Fibroblast of lung (primary cell): ENCODE results near the gene TMEM82. TPM values are rescaled to one million over a fixed set of nuclear protein-coding genes. Genes with fewer than 3 reads are reported as not detected.

Experiments
- DNase-seq, 2 donors: peaks; one replicate each; pipeline versions ENCODE4 v3.0.0 to v3.0.0-alpha.2; 2010; ENCODE audit warnings: low read depth in 2 of 2
- H2AFZ ChIP-seq: 2 replicates; pipeline ENCODE4 v1.5.1; 2012; ENCODE audit warnings: low read length, control low read depth, inconsistent platforms
- H3K27ac ChIP-seq: 2 replicates; pipeline ENCODE4 v1.5.1; 2011; ENCODE audit warnings: low read length, control low read depth; ENCODE audit not compliant: insufficient read depth
- H3K27me3 ChIP-seq: 2 replicates; pipeline ENCODE4 v1.5.1; 2011; ENCODE audit warnings: mild to moderate bottlenecking, low read length; ENCODE audit not compliant: control insufficient read depth, insufficient read depth
- H3K36me3 ChIP-seq: 2 replicates; pipeline ENCODE4 v1.5.1; 2011; ENCODE audit warnings: low read length; ENCODE audit not compliant: control insufficient read depth, insufficient read depth
- H3K4me1 ChIP-seq: 2 replicates; pipeline ENCODE4 v1.5.1; 2011; ENCODE audit warnings: low read length; ENCODE audit not compliant: control insufficient read depth, insufficient read depth; ENCODE audit errors: extremely low read depth
- H3K4me2 ChIP-seq: 2 replicates; pipeline ENCODE4 v1.5.1; 2011; ENCODE audit warnings: low read length, control low read depth; ENCODE audit not compliant: insufficient read depth; ENCODE audit errors: extremely low read depth
- H3K4me3 ChIP-seq, 4 experiments: fragments of 200-600 bp in 1 of 4; sonication (generic) in 1 of 4; replicated peaks in 1 of 4; 2 replicates each; pipeline ENCODE4 v1.5.1; 2011 to 2016; ENCODE audit warnings: low read length in 4 of 4, low read depth in 3 of 4, mild to moderate bottlenecking in 3 of 4, control low read depth in 2 of 4, inconsistent platforms in 1 of 4, mixed read lengths in 1 of 4; ENCODE audit not compliant: insufficient read depth in 1 of 4; ENCODE audit errors: control extremely low read depth in 1 of 4
- H3K79me2 ChIP-seq: 2 replicates; pipeline ENCODE4 v1.5.1; 2012; ENCODE audit warnings: mild to moderate bottlenecking, low read length, inconsistent platforms; ENCODE audit not compliant: control insufficient read depth, insufficient read depth
- H3K9ac ChIP-seq: 2 replicates; pipeline ENCODE4 v1.5.1; 2011; ENCODE audit warnings: mild to moderate bottlenecking, low read length, control low read depth; ENCODE audit not compliant: insufficient read depth
- H3K9me3 ChIP-seq: 2 replicates; pipeline ENCODE4 v1.5.1; 2012; ENCODE audit warnings: low read depth, low read length; ENCODE audit not compliant: control insufficient read depth, insufficient read depth
- H4K20me1 ChIP-seq: 2 replicates; pipeline ENCODE4 v1.5.1; 2011; ENCODE audit warnings: low read length; ENCODE audit not compliant: control insufficient read depth, insufficient read depth; ENCODE audit errors: extremely low read depth
- EZH2 ChIP-seq: IDR thresholded peaks from 2 replicates; pipeline ENCODE4 v1.5.1; 2012; ENCODE audit warnings: low read length, control low read depth, mild to moderate bottlenecking; ENCODE audit errors: missing control alignments
- polyA plus RNA-seq, 2 donors: library from polyadenylated mRNA; depleted of rRNA in 1 of 2; stranded (reverse) in 1 of 2; unstranded in 1 of 2; fragments of >200 nt; gene quantifications; 2 replicates each; pipeline ENCODE4 v1.2.1, GENCODE V29; 2011 to 2012; ENCODE audit warnings: missing spikeins in 1 of 2
- total RNA-seq: library from RNA; depleted of rRNA; stranded (reverse); fragments of >200 nt; gene quantifications from 2 replicates; pipeline ENCODE4 v1.2.1, GENCODE V29; 2014
- TF ChIP-seq, protein P1 (sequence below), 2 donors: IDR thresholded peaks in 1 of 2; conservative IDR thresholded peaks in 1 of 2; 1 replicate in 1 of 2; 2 replicates in 1 of 2; pipeline ENCODE4 v1.5.1; 2011 to 2012; ENCODE audit warnings: low read length in 2 of 2, control low read depth in 1 of 2, inconsistent platforms in 1 of 2, low read depth in 1 of 2, mild to moderate bottlenecking in 1 of 2

The TMEM82 gene
- total and polyA plus RNA-seq, 2 donors (not counting 1 experiment from before 2014, with no cell fraction given): not detected

- Histone ChIP-seq H3K36me3 (peaks cover 3% of the 10 kb centered on the region), H3K9me3 (no peaks in the 10 kb centered on the region), H3K9ac (no peak overlapping the region), H3K4me2 (no peak overlapping the region), H4K20me1 (no peaks in the 10 kb centered on the region), H3K4me1 (no peaks in the 10 kb centered on the region), H3K27me3 (no peaks in the 10 kb centered on the region), H3K4me3 (no peak overlapping the region), H3K27ac (no peak overlapping the region), H2AFZ (no peak overlapping the region), H3K79me2 (no peaks in the 10 kb centered on the region)
- no peak for TF ChIP-seq EZH2
- TF ChIP-seq, protein P1, sequence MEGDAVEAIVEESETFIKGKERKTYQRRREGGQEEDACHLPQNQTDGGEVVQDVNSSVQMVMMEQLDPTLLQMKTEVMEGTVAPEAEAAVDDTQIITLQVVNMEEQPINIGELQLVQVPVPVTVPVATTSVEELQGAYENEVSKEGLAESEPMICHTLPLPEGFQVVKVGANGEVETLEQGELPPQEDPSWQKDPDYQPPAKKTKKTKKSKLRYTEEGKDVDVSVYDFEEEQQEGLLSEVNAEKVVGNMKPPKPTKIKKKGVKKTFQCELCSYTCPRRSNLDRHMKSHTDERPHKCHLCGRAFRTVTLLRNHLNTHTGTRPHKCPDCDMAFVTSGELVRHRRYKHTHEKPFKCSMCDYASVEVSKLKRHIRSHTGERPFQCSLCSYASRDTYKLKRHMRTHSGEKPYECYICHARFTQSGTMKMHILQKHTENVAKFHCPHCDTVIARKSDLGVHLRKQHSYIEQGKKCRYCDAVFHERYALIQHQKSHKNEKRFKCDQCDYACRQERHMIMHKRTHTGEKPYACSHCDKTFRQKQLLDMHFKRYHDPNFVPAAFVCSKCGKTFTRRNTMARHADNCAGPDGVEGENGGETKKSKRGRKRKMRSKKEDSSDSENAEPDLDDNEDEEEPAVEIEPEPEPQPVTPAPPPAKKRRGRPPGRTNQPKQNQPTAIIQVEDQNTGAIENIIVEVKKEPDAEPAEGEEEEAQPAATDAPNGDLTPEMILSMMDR (conservative IDR thresholded peaks at IDR 0.05 in 1 of 2, IDR thresholded peaks at IDR 0.05 in 1 of 2; ENCODE audit: low read depth in 1 of 2, low read length in 2 of 2): peak in 1 of 2 donors; percentile 10
- no peak for DNase-seq
Observed at GRCh38 chr1:15739745-15740144, 2.6 kb upstream of the TMEM82 start.

DNA sequence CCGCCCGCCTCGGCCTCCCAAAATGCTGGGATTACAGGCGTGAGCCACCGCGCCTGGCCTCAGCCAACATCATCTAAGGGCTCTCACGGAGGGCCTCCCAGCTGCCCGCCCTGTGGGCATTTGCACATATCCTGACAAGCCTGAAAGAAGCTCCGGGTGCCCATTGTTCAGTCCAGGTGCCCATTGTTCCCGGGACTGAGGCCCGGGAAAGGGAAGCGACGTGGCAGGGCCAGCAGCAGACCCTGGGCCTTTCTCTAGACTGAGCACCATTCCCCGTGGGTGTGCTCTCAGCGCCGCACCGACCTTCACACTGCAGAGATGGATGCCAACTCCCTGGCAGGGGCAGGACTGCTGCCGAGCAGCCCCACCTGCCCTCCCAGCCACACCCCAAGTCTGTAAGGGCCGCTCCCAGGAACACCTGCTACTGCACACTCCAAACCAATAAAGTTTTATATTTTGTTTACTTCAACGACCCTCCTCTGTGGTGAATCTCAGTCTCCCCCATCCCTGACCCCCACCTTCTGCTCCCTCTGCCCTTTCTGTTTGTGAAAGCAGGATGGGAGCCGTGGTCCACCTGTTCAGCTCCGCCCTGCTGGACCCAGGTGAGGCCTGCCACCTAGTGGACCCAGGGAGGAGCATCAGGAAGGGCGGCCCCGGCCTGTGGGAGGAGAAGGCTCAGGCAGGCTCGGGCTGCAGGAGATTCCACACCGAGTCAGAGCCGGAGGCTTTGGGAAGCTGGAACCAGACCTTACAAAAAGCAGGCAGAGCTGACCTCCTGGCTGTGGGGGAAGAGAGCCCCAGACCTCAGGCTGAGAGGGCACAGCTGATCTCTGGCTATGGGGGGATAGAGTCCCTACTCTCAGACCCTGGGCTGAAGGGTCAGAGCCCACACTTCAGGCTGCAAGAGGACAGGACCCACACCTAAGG, 1.1 kb upstream of the TMEM82 start:
- Histone ChIP-seq H3K79me2 (no peaks in the 10 kb centered on the region), H3K9me3 (no peaks in the 10 kb centered on the region), H4K20me1 (no peaks in the 10 kb centered on the region), H3K4me1 (no peaks in the 10 kb centered on the region), H3K36me3 (no peaks in the 10 kb centered on the region), H3K27me3 (no peaks in the 10 kb centered on the region), H3K4me2 (no peak overlapping the region), H2AFZ (no peak overlapping the region), H3K4me3 (no peak overlapping the region), H3K27ac (no peak overlapping the region), H3K9ac (no peak overlapping the region)
- peak; percentile 48 to 63 for DNase-seq
- TF ChIP-seq EZH2: no peak
- TF ChIP-seq, protein P1 (conservative IDR thresholded peaks at IDR 0.05 in 1 of 2, IDR thresholded peaks at IDR 0.05 in 1 of 2; ENCODE audit: low read depth in 1 of 2, low read length in 2 of 2): peak; percentile 67 to 74

DNA sequence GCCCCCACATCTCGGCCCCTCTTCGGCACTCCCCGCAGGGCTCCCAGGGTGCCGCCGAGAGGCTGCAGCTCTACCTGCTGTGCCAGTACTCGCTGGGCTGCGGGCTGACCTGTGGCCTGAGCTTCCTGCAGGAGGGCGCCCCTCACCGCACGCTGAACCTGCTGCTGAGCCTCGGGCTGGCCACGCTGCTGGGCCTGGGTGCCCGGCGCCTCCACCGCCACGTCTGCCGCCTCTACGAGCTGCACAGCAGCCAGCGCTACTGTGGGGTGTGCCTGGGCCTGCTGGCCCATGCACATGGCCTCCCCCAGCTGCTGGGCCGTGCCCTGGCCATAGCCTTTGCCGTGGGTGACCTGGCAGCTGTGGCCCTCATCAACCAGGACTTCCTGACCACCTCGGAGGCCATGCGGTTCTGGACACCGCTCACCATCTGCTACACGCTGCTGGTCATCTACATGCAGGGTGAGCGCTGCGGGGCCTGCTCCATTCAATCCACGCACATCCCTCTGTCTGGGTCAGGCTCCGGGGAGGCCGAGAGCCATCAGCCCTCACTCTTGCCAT, 1.9 kb downstream of the TMEM82 start:
- no peak overlapping the region for H3K27ac ChIP-seq
- no peaks in the 10 kb centered on the region for H3K27me3 ChIP-seq
- no peaks in the 10 kb centered on the region for H3K4me1 ChIP-seq
- H3K36me3 ChIP-seq: no peaks in the 10 kb centered on the region
- H3K9me3 ChIP-seq: no peaks in the 10 kb centered on the region
- H2AFZ ChIP-seq: no peak overlapping the region
- H3K79me2 ChIP-seq: no peaks in the 10 kb centered on the region
- no peaks in the 10 kb centered on the region for H4K20me1 ChIP-seq
- H3K9ac ChIP-seq: no peak overlapping the region
- H3K4me3 ChIP-seq: no peak overlapping the region
- TF ChIP-seq, protein P1 (conservative IDR thresholded peaks at IDR 0.05 in 1 of 2, IDR thresholded peaks at IDR 0.05 in 1 of 2; ENCODE audit: low read depth in 1 of 2, low read length in 2 of 2): no peak
- no peak for TF ChIP-seq EZH2
- no peak overlapping the region for H3K4me2 ChIP-seq
- DNase-seq: no peak
